Calu3 (cell line): Measurements from ENCODE around the gene ALK. TPM values are rescaled to one million over a fixed set of nuclear protein-coding genes. Genes with fewer than 3 reads are reported as not detected.
A peak's percentile ranks its signal among the peaks of the same experiment; 100 is the strongest.

Experiments used
- BruUV-seq: library from RNA; stranded (reverse); fragments of 400-500 nt; replicated peaks from 2 replicates; lab custom pipeline; 2021; lab: Mats Ljungman, UMichigan
- CTCF ChIA-PET: fragments of 300-600 bp; sonication (Branson Sonifier 250); formaldehyde crosslinking; loops from one replicate; lab custom pipeline; 2022; ENCODE audit warnings: antibody characterized with exemption; lab: Charles Lee
- DNase-seq: peaks from one replicate; pipeline ENCODE4 v3.0.0; 2022
- H3K27ac Mint-ChIP-seq: one replicate; pipeline ENCODE4 v1.8.0; 2022; ENCODE audit warnings: mixed read lengths; ENCODE audit not compliant: unreplicated experiment
- H3K27me3 Mint-ChIP-seq: one replicate; pipeline ENCODE4 v1.8.0; 2022; ENCODE audit warnings: mixed read lengths; ENCODE audit not compliant: unreplicated experiment
- H3K36me3 Mint-ChIP-seq: one replicate; pipeline ENCODE4 v1.8.0; 2022; ENCODE audit warnings: mild to moderate bottlenecking, moderate library complexity, mixed read lengths; ENCODE audit not compliant: insufficient read depth, unreplicated experiment
- H3K4me1 Mint-ChIP-seq: one replicate; pipeline ENCODE4 v1.8.0; 2022; ENCODE audit warnings: mild to moderate bottlenecking, low read depth, mixed read lengths; ENCODE audit not compliant: unreplicated experiment
- H3K4me3 Mint-ChIP-seq: one replicate; pipeline ENCODE4 v1.8.0; 2022; ENCODE audit warnings: mild to moderate bottlenecking, low read depth, moderate library complexity, mixed read lengths; ENCODE audit not compliant: unreplicated experiment
- H3K9me3 Mint-ChIP-seq: one replicate; pipeline ENCODE4 v1.8.0; 2022; ENCODE audit warnings: low read depth, mixed read lengths; ENCODE audit not compliant: unreplicated experiment
- intact Hi-C: fragments of 100-400 bp; cut with micrococcal nuclease; formaldehyde crosslinking; loops from one replicate; pipeline ENCODE4 v1.10.0; 2022; ENCODE audit not compliant: unreplicated experiment
- total RNA-seq: library from RNA; stranded (reverse); gene quantifications from 2 replicates; pipeline ENCODE4 v1.2.3, GENCODE V29; 2022
- TF ChIP-seq, protein P1 (sequence below): fragments of 200-600 bp; IDR thresholded peaks from one replicate; pipeline ENCODE4 v1.8.0; 2022; ENCODE audit warnings: antibody characterized with exemption; ENCODE audit not compliant: unreplicated experiment

The ALK gene
- total RNA-seq, 1 experiment from 2014 or later = not detected

DNA sequence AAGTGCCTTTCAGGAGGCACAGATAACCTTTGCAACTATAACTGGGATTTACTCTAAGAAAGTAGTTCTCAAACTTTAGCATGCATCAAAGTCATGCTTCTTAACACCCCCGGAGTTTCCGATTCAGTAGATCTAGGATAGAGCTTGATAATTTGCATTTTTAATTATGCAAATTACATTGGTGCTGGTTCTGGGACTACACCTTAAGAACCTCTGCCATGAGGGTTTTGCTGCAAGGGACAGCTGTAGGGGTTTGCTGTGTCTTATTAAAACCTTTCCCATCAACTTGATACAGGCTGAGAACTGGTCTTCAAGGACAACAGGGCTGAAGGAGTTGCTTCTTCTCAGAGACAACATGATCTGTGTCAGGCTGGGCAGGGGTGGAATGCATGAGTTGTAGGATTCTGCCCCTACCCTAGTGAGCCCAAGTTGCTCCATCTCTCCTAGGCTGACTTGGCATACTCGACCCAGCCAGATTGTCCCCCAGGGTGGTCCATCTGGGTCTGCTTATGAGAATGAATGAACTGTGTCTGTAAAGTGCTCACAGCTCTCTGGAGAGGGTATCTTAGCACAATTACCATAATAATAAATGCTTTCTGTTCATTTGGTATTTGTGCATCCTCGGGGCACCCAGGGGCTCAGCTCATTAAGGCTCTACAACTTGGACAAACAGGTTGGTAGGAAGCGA, 573.5 kb downstream of the ALK start:
- Mint-ChIP-seq H3K27ac (no peak overlapping the region), H3K9me3 (no peaks in the 10 kb centered on the region), H3K36me3 (no peaks in the 10 kb centered on the region), H3K4me3 (no peak overlapping the region), H3K27me3 (peaks cover 100% of the 10 kb centered on the region), H3K4me1 (no peaks in the 10 kb centered on the region)
- no TSS peak for BruUV-seq
- intact Hi-C loops = no loop called here
- TF ChIP-seq, protein P1, sequence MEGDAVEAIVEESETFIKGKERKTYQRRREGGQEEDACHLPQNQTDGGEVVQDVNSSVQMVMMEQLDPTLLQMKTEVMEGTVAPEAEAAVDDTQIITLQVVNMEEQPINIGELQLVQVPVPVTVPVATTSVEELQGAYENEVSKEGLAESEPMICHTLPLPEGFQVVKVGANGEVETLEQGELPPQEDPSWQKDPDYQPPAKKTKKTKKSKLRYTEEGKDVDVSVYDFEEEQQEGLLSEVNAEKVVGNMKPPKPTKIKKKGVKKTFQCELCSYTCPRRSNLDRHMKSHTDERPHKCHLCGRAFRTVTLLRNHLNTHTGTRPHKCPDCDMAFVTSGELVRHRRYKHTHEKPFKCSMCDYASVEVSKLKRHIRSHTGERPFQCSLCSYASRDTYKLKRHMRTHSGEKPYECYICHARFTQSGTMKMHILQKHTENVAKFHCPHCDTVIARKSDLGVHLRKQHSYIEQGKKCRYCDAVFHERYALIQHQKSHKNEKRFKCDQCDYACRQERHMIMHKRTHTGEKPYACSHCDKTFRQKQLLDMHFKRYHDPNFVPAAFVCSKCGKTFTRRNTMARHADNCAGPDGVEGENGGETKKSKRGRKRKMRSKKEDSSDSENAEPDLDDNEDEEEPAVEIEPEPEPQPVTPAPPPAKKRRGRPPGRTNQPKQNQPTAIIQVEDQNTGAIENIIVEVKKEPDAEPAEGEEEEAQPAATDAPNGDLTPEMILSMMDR = no peak
- CTCF ChIA-PET = no interaction called here
- no peak for DNase-seq

DNA sequence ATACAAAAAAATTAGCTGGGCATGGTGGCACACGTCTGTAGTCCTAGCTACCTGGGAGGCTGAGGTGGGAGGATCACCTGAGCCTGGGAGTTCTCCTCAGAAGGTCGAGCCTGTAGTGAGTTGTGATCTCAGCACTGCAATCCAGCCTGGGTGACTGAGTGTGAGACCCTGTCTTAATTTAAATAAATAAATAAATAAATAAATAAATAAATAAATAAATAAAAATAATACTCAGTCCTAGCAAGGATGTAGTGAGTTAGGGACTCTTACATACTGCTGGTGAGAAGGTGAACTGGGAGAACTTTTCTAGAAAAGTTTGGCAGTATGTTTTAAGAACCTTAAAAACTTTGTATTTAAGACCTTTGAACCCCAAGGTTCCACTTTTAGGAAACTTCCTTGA, 576.1 kb downstream of the ALK start:
- intact Hi-C loops = no loop called here
- no peak overlapping the region for H3K27ac Mint-ChIP-seq
- no TSS peak for BruUV-seq
- peaks cover 100% of the 10 kb centered on the region for H3K27me3 Mint-ChIP-seq
- no peaks in the 10 kb centered on the region for H3K36me3 Mint-ChIP-seq
- TF ChIP-seq, protein P1 = no peak
- no peaks in the 10 kb centered on the region for H3K9me3 Mint-ChIP-seq
- no peaks in the 10 kb centered on the region for H3K4me1 Mint-ChIP-seq
- CTCF ChIA-PET = no interaction called here
- no peak overlapping the region for H3K4me3 Mint-ChIP-seq
- no peak for DNase-seq

DNA sequence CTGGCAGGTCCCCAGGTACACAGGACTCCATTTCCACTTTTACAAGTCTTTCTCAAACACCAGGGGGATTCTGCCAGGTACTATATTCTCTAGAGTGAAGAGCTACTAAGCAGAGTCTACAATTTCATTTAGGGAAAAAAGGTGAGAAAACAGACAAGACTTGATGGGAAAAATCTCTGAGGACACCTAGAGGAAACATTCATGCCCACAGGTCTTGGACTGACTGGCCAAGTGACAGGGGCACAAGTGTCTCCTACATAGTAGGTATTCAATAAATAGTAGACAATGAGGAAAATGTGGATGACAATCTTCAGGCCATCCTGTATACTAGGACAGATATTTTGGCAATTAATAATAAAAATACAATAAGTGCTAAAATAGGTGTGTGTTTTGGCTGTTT, 577.6 kb downstream of the ALK start:
- Mint-ChIP-seq H3K9me3 (no peaks in the 10 kb centered on the region), H3K4me1 (no peaks in the 10 kb centered on the region), H3K27me3 (peaks cover 100% of the 10 kb centered on the region), H3K4me3 (no peak overlapping the region), H3K36me3 (no peaks in the 10 kb centered on the region), H3K27ac (no peak overlapping the region)
- intact Hi-C loops = no loop called here
- no TSS peak for BruUV-seq
- CTCF ChIA-PET = no interaction called here
- TF ChIP-seq, protein P1 = peak; percentile 29
- no peak for DNase-seq

DNA sequence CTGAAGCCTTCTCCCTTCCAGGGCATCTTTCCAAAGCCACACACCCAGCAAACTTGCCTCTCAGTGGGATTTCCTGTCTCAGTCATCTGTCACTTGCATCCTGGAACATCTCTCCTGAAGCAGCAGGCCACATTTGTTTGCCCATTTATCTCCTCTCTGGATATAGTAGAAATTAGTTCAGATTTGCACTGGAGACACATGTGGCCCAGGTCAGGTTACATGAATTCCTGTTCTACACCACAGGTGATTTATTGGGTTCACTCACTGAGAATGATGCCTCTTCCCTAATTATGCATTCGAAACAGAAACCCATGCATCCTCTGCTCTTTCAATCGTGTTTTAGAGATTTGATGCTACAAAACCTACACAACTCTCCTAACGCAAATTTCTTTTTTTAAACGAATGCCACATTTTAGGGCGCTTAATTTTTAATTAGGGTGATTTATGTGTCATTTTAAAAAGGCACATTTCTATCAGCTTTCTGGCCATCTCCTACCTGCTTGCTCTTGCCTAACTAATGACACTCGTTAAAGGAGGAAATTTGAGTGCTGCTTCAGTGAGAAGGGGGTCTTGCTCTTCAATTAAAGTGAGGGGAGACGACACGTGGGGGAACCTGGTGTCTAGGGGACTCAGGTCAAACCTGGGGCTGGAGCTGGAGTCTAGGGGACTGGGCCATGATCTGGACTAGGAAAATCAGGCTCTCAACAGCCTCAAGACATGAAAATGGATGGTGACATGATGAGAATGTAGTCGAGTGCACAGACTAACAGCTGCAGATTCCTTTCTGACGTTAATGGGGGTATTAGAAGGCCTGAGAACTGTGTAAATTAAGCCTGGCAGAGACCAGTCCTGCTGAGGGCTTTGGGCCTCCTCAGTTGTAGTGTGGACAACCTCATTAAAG, 584.8 kb downstream of the ALK start:
- TF ChIP-seq, protein P1 = no peak
- no TSS peak for BruUV-seq
- H3K27me3 Mint-ChIP-seq = peaks cover 83% of the 10 kb centered on the region
- H3K4me3 Mint-ChIP-seq = no peak overlapping the region
- H3K36me3 Mint-ChIP-seq = no peaks in the 10 kb centered on the region
- no peaks in the 10 kb centered on the region for H3K4me1 Mint-ChIP-seq
- H3K9me3 Mint-ChIP-seq = no peaks in the 10 kb centered on the region
- DNase-seq = no peak
- intact Hi-C loops = no loop called here
- CTCF ChIA-PET = no interaction called here
- no peak overlapping the region for H3K27ac Mint-ChIP-seq
